GM12872 (cell line): Measurements from ENCODE around the gene RAI14.

ENCODE experiments used
- CTCF ChIP-seq: IDR thresholded peaks from 3 replicates; pipeline ENCODE4 v1.5.1; 2011; ENCODE audit warnings: low read depth, mild to moderate bottlenecking, low read length, moderate library complexity; ENCODE audit not compliant: insufficient read depth

The RAI14 gene

GRCh38 chr5:34687269-34688011 is 31.3 kb downstream of the RAI14 start:
- TF ChIP-seq CTCF = no peak

GRCh38 chr5:34688015-34688810 is 32.1 kb downstream of the RAI14 start:
- no peak for TF ChIP-seq CTCF

- TF ChIP-seq CTCF = no peak
These were observed 34.2 kb downstream of the RAI14 start for GRCh38 chr5:34690301-34690700.

GRCh38 chr5:34690898-34691297 is 34.8 kb downstream of the RAI14 start:
- TF ChIP-seq CTCF = no peak

GRCh38 chr5:34691326-34691725 is 35.2 kb downstream of the RAI14 start:
- no peak for TF ChIP-seq CTCF

GRCh38 chr5:34692786-34693185 is 36.7 kb downstream of the RAI14 start:
- no peak for TF ChIP-seq CTCF

- no peak for TF ChIP-seq CTCF
These were observed 37.9 kb downstream of the RAI14 start for GRCh38 chr5:34694012-34694411.
